ENCODE measurements around the gene KCTD17.

Gene KCTD17

DNA sequence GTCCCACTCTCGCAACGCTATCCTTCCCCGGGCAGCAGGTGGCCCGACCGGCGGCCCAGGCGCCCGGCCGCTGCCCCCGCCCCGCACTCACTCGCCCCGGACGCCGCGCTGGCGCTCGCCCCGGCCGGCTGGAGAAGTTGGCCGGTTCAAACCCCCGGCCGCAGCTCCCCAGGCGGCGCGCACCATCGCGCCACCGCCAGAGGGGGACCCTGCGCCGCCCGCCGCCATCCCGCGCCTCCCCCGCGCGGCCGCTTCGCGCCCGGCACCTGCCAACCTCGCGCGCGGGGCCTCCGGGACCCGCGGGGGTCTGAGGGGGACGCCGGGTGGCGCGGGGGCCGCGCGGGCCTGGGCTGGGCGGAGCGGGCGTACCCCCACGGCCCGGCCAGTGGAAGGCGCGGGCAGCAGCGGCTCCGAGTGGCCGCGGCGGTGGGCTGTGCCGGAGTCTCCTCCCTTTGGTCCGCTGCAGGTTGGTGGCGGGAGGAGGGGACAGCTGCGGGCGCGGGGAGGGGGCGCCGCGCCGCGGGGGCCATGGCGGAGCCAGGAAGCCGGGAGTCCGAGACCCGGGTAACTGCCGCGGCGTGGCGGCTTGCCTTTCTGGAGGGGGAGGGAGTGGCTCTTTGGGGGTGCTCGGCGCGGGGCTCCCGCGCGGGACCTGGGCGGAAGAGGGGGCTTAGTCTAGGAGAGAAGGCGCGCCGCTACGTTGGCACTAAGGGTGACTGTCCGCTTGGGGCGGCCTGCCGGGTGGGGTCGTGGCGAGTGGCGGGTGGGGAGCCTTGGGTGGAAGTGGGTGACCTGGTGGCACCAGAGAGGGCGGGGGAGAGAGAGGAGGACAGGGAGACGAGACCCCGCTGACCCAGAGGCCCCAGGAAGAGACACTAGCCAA, 32.0 kb upstream of the KCTD17 start, which contains the start of the genes MPST and TST:
TSS of gene MPST (plus strand) at position 434 of the 883 bp plus-strand sequence. CDS start at position 529, 95 bp downstream.
TSS of gene TST (minus strand) at position 139 of the 883 bp plus-strand sequence. CDS start 715 bp downstream, outside the sequence.
- H3K27ac ChIP-seq = peak within 1 kb of the TSS; percentile 88
- CTCF ChIA-PET = interaction anchor here (0.9 kb wide), 1 partner anchor 10 kb away, joined by 3 read pairs; no protein-coding TSS in a partner anchor
- POLR2A ChIA-PET (ENCODE audit: low non-redundant PET) = interaction anchor here (1.2 kb wide), 1 partner anchor 13 kb away, joined by 7 read pairs; no protein-coding TSS in a partner anchor

GRCh38 chr22:37020192-37020479, 31.4 kb upstream of the KCTD17 start:
- TF ChIP-seq, protein P1, sequence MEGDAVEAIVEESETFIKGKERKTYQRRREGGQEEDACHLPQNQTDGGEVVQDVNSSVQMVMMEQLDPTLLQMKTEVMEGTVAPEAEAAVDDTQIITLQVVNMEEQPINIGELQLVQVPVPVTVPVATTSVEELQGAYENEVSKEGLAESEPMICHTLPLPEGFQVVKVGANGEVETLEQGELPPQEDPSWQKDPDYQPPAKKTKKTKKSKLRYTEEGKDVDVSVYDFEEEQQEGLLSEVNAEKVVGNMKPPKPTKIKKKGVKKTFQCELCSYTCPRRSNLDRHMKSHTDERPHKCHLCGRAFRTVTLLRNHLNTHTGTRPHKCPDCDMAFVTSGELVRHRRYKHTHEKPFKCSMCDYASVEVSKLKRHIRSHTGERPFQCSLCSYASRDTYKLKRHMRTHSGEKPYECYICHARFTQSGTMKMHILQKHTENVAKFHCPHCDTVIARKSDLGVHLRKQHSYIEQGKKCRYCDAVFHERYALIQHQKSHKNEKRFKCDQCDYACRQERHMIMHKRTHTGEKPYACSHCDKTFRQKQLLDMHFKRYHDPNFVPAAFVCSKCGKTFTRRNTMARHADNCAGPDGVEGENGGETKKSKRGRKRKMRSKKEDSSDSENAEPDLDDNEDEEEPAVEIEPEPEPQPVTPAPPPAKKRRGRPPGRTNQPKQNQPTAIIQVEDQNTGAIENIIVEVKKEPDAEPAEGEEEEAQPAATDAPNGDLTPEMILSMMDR (conservative IDR thresholded peaks at IDR 0.05; ENCODE audit: low read depth) = no peak
- DNase-seq (ENCODE audit: low spot score) = peak; percentile 39
- ChIA-PET CTCF (interaction anchor here (0.9 kb wide), 1 partner anchor 10 kb away, joined by 3 read pairs; no protein-coding TSS in a partner anchor), POLR2A (ENCODE audit: low non-redundant PET) (interaction anchor here (1.2 kb wide), 1 partner anchor 12 kb away, joined by 7 read pairs; no protein-coding TSS in a partner anchor)
- H3K27ac ChIP-seq = peak overlapping the region; percentile 88

More for the DNA sequence above, 32.0 kb upstream of the KCTD17 start, which contains the start of the genes MPST and TST:
- TF ChIP-seq, protein P1 (conservative IDR thresholded peaks at IDR 0.05; ENCODE audit: low read depth) = no peak
- DNase-seq (ENCODE audit: low spot score) = peak; percentile 44

DNA sequence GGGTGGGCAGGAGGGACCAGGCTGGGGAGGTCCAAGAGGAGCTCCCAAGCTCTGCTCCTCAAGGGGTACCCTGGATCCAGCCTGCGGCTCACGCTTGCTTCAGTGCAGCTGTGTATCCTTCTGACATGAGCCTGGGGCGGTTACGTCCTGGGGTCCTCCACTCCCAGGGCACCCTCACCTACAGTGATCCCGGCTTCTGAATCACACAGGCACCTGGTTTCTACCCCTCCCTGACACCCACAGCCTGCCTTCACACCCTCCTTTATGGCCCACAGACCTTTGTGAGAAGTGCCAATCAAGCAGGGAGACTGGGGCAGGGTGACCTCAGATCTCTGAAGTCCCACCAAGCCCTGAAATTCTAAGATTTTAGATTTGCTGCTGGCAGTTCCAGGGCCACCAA, 30.5 kb upstream of the KCTD17 start:
- no peak for DNase-seq (ENCODE audit: low spot score)
- TF ChIP-seq, protein P1 (conservative IDR thresholded peaks at IDR 0.05; ENCODE audit: low read depth) = no peak
- ChIA-PET POLR2A (ENCODE audit: low non-redundant PET) (no interaction called here), CTCF (no interaction called here)
- peak overlapping the region; percentile 88 for H3K27ac ChIP-seq

DNA sequence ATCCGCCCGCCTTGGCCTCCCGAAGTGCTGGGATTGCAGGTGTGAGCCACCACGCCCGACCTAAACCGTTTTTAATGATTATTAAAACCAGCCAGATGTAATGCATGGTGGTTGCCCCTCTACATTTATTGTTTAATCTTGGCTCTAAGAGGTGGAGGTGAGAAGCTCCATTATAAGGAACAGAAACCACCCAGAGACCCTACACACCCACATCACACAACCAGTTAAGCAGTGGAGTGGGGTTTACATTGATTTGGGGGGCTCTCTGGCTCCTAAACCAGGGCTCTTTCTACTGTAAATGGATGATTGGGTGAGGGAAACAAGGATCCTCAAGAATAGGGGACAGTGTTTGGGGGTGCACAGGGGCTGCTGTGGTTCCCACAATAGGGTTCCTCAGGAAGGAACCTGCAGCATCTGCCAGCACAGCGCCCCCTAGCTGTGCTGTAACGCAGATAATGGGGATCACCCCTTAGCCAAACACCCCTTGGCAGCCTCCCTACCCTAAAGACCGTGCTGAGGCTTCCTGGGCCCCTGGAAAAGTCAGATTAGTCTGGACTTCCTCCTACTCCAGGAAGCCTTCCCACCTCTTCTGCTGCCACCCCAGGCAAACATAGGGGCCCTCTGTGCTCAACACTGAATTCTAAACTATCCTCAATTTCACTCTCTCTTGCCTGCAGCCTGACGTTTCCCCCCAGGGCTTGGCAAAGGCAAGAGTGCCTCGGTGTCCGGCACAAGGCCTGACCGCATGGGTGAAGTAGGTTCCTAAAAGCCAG, 29.6 kb upstream of the KCTD17 start:
- ChIA-PET CTCF (interaction anchor here (0.7 kb wide), 1 partner anchor 429 kb away, joined by 4 read pairs; no protein-coding TSS in a partner anchor), POLR2A (ENCODE audit: low non-redundant PET) (no interaction called here)
- H3K27ac ChIP-seq = peak overlapping the region; percentile 88
- DNase-seq (ENCODE audit: low spot score) = no peak
- TF ChIP-seq, protein P1 (conservative IDR thresholded peaks at IDR 0.05; ENCODE audit: low read depth) = peak; percentile 78

GRCh38 chr22:37022483-37023337, 28.8 kb upstream of the KCTD17 start:
- ChIA-PET POLR2A (ENCODE audit: low non-redundant PET) (no interaction called here), CTCF (interaction anchor here (0.6 kb wide), 1 partner anchor 36 kb away, joined by 3 read pairs; no protein-coding TSS in a partner anchor)
- H3K27ac ChIP-seq = peak overlapping the region; percentile 88
- TF ChIP-seq, protein P1 (conservative IDR thresholded peaks at IDR 0.05; ENCODE audit: low read depth) = no peak
- no peak for DNase-seq (ENCODE audit: low spot score)
